Measurements from ENCODE around the gene IQCB1.

- TF ChIP-seq CTCF (conservative IDR thresholded peaks at IDR 0.05; ENCODE audit: low read depth in 2 of 2) (no peak), EZH2 (IDR thresholded peaks at IDR 0.05; ENCODE audit: low read depth, unreplicated experiment) (no peak), POLR2AphosphoS5 (IDR thresholded peaks at IDR 0.05; ENCODE audit: low read depth) (no peak), CREB1 (CRISPR knock-in tag; IDR thresholded peaks at IDR 0.05; ENCODE audit: low read depth) (no peak), EZH2phosphoT487 (IDR thresholded peaks at IDR 0.05; ENCODE audit: unreplicated experiment) (no peak), STAT1 (IDR thresholded peaks at IDR 0.05; ENCODE audit: unreplicated experiment) (no peak), JUNB (IDR thresholded peaks at IDR 0.05; ENCODE audit: unreplicated experiment) (no peak), ZNF114 (CRISPR knock-in tag; IDR thresholded peaks at IDR 0.05) (no peak), ZNF331 (CRISPR knock-in tag; IDR thresholded peaks at IDR 0.05; ENCODE audit: low read depth) (no peak), ZNF462 (CRISPR knock-in tag; IDR thresholded peaks at IDR 0.05) (no peak), NANOG (IDR thresholded peaks at IDR 0.05; ENCODE audit: borderline replicate concordance) (no peak)
- TF ChIP-seq, protein P1, sequence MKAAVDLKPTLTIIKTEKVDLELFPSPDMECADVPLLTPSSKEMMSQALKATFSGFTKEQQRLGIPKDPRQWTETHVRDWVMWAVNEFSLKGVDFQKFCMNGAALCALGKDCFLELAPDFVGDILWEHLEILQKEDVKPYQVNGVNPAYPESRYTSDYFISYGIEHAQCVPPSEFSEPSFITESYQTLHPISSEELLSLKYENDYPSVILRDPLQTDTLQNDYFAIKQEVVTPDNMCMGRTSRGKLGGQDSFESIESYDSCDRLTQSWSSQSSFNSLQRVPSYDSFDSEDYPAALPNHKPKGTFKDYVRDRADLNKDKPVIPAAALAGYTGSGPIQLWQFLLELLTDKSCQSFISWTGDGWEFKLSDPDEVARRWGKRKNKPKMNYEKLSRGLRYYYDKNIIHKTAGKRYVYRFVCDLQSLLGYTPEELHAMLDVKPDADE (IDR thresholded peaks at IDR 0.05): no peak
- TF ChIP-seq, protein P2, sequence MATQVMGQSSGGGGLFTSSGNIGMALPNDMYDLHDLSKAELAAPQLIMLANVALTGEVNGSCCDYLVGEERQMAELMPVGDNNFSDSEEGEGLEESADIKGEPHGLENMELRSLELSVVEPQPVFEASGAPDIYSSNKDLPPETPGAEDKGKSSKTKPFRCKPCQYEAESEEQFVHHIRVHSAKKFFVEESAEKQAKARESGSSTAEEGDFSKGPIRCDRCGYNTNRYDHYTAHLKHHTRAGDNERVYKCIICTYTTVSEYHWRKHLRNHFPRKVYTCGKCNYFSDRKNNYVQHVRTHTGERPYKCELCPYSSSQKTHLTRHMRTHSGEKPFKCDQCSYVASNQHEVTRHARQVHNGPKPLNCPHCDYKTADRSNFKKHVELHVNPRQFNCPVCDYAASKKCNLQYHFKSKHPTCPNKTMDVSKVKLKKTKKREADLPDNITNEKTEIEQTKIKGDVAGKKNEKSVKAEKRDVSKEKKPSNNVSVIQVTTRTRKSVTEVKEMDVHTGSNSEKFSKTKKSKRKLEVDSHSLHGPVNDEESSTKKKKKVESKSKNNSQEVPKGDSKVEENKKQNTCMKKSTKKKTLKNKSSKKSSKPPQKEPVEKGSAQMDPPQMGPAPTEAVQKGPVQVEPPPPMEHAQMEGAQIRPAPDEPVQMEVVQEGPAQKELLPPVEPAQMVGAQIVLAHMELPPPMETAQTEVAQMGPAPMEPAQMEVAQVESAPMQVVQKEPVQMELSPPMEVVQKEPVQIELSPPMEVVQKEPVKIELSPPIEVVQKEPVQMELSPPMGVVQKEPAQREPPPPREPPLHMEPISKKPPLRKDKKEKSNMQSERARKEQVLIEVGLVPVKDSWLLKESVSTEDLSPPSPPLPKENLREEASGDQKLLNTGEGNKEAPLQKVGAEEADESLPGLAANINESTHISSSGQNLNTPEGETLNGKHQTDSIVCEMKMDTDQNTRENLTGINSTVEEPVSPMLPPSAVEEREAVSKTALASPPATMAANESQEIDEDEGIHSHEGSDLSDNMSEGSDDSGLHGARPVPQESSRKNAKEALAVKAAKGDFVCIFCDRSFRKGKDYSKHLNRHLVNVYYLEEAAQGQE (IDR thresholded peaks at IDR 0.05; ENCODE audit: unreplicated experiment): no peak
Measured at GRCh38 chr3:121844892-121845291, 10.0 kb upstream of the IQCB1 start.
